Neural crest cell (in vitro differentiated cells): ENCODE results near the gene OR11H6. TPM values are rescaled to one million over a fixed set of nuclear protein-coding genes. Genes with fewer than 3 reads are reported as not detected.

Source experiments
- DNase-seq: peaks from one replicate; pipeline ENCODE4 v3.0.0; 2021; ENCODE audit warnings: low read depth, mixed read lengths, low spot score
- H3K27ac Mint-ChIP-seq: one replicate; pipeline ENCODE4 v1.8.0; 2021; ENCODE audit warnings: mild to moderate bottlenecking, mixed read lengths; ENCODE audit not compliant: unreplicated experiment
- H3K27me3 Mint-ChIP-seq: 2 replicates; pipeline ENCODE4 v1.8.0; 2021; ENCODE audit warnings: low read depth, mild to moderate bottlenecking, mixed read lengths
- H3K36me3 Mint-ChIP-seq: 2 replicates; pipeline ENCODE4 v1.8.0; 2021; ENCODE audit warnings: low read depth, mild to moderate bottlenecking, mixed read lengths
- H3K4me1 Mint-ChIP-seq: 2 replicates; pipeline ENCODE4 v1.8.0; 2021; ENCODE audit warnings: mixed read lengths
- H3K4me3 Mint-ChIP-seq: one replicate; pipeline ENCODE4 v1.8.0; 2021; ENCODE audit warnings: mild to moderate bottlenecking, mixed read lengths
- H3K9me3 Mint-ChIP-seq: 2 replicates; pipeline ENCODE4 v1.8.0; 2021; ENCODE audit warnings: mixed read lengths
- CTCF ChIP-seq: fragments of 200-600 bp; sonication (generic); conservative IDR thresholded peaks from 2 replicates; pipeline ENCODE4 v1.5.0; 2021; ENCODE audit warnings: antibody characterized with exemption, mild to moderate bottlenecking
- total RNA-seq: library from RNA; stranded (reverse); gene quantifications from 2 replicates; pipeline ENCODE4 v1.2.1, GENCODE V29; 2021

OR11H6 gene
- total RNA-seq, 1 donor from 2014 or later, result not detected

GRCh38 chr14:20274062-20274461 is 50.6 kb downstream of the OR11H6 start:
- TF ChIP-seq CTCF, result no peak
- H3K9me3 Mint-ChIP-seq, result peaks cover 31% of the 10 kb centered on the region
- H3K27me3 Mint-ChIP-seq, result no peaks in the 10 kb centered on the region
- H3K4me1 Mint-ChIP-seq, result no peaks in the 10 kb centered on the region
- H3K4me3 Mint-ChIP-seq, result no peak overlapping the region
- DNase-seq, result no peak
- no peak overlapping the region for H3K27ac Mint-ChIP-seq
- peaks cover 44% of the 10 kb centered on the region for H3K36me3 Mint-ChIP-seq

Other genes starting within 250 kb of the OR11H6 start
- not detected in 2 replicates for gene OR4K15, start 248.1 kb upstream of the OR11H6 start, total RNA-seq
- gene OR4Q2, start 221.5 kb upstream of the OR11H6 start, total RNA-seq, result not detected in 2 replicates
- gene OR4K14, start 204.4 kb upstream of the OR11H6 start, total RNA-seq, result not detected in 2 replicates
- not detected in 2 replicates for gene OR4K13, start 187.7 kb upstream of the OR11H6 start, total RNA-seq
- not detected in 2 replicates for gene OR4L1, start 163.7 kb upstream of the OR11H6 start, total RNA-seq
- not detected in 2 replicates for gene OR4K17, start 113.0 kb upstream of the OR11H6 start, total RNA-seq
- gene OR4N5, start 84.9 kb upstream of the OR11H6 start, total RNA-seq, result not detected in 2 replicates
- gene OR11G2, start 32.8 kb upstream of the OR11H6 start, total RNA-seq, result not detected in 2 replicates
- gene OR11H7, start 5.3 kb downstream of the OR11H6 start, total RNA-seq, result not detected in 2 replicates
- gene OR11H4, start 15.6 kb downstream of the OR11H6 start, total RNA-seq, result not detected in 2 replicates
- 25.6 and 25.8 TPM in 2 replicates for gene TTC5, start 82.2 kb downstream of the OR11H6 start, total RNA-seq
- 127 and 132 TPM in 2 replicates for gene CCNB1IP1, start 109.6 kb downstream of the OR11H6 start, total RNA-seq
- gene PARP2, start 119.9 kb downstream of the OR11H6 start, total RNA-seq, result 50.7 and 53.2 TPM in 2 replicates
- 12.7 and 13.7 TPM in 2 replicates for gene TEP1, start 189.8 kb downstream of the OR11H6 start, total RNA-seq
- 0.07 TPM in 1 of 2 replicates, not detected in the other for gene KLHL33, start 212.5 kb downstream of the OR11H6 start, total RNA-seq
- gene OSGEP, start 231.1 kb downstream of the OR11H6 start, total RNA-seq, result 67.3 and 68.1 TPM in 2 replicates
- gene APEX1, start 231.5 kb downstream of the OR11H6 start, total RNA-seq, result 433 and 437 TPM in 2 replicates
- 36.0 and 40.8 TPM in 2 replicates for gene PIP4P1, start 237.7 kb downstream of the OR11H6 start, total RNA-seq
- gene PNP, start 245.7 kb downstream of the OR11H6 start, total RNA-seq, result 35.1 and 40.8 TPM in 2 replicates